HepG2 (cell line): ENCODE results near the gene SMAD7. TPM values are rescaled to one million over a fixed set of nuclear protein-coding genes. Genes with fewer than 3 reads are reported as not detected.

Experiments used
- ARNTL ChIP-seq: sonication (generic); formaldehyde crosslinking; IDR thresholded peaks from 2 replicates; pipeline ENCODE4 v1.4.0; 2020; ENCODE audit warnings: mild to moderate bottlenecking, missing genetic modification reagents
- BRF2 ChIP-seq: sonication (generic); formaldehyde crosslinking; IDR thresholded peaks from 2 replicates; pipeline ENCODE4 v1.8.1; 2022; ENCODE audit warnings: mild to moderate bottlenecking, missing genetic modification reagents
- CREM ChIP-seq, 2 experiments: sonication (generic) in 1 of 2; formaldehyde crosslinking in 1 of 2; IDR thresholded peaks; 2 replicates each; pipeline versions ENCODE4 v1.4.0 to v1.6.1; 2016 to 2020; ENCODE audit warnings: antibody characterized with exemption in 1 of 2, mild to moderate bottlenecking in 1 of 2, missing genetic modification reagents in 1 of 2
- DMAP1 ChIP-seq: IDR thresholded peaks from 2 replicates; pipeline ENCODE4 v1.6.1; 2016
- EHMT2 ChIP-seq: fragments of 200-600 bp; sonication (generic); IDR thresholded peaks from 2 replicates; pipeline ENCODE4 v1.7.0; 2017; ENCODE audit warnings: antibody characterized with exemption, low read depth, low read length, borderline replicate concordance
- ELF4 ChIP-seq: sonication (generic); formaldehyde crosslinking; IDR thresholded peaks from 2 replicates; pipeline ENCODE4 v1.5.0; 2020; ENCODE audit warnings: missing genetic modification reagents, mild to moderate bottlenecking, moderate library complexity, borderline replicate concordance
- FOXO1 ChIP-seq: sonication (generic); formaldehyde crosslinking; IDR thresholded peaks from 2 replicates; pipeline ENCODE4 v1.4.0; 2020; ENCODE audit warnings: missing genetic modification reagents
- HDAC2 ChIP-seq: sonication (generic); formaldehyde crosslinking; IDR thresholded peaks from 2 replicates; pipeline ENCODE4 v1.4.0; 2020; ENCODE audit warnings: missing genetic modification reagents
- HNF4A ChIP-seq: sonication (generic); formaldehyde crosslinking; IDR thresholded peaks from 2 replicates; pipeline ENCODE4 v1.4.0; 2020; ENCODE audit warnings: missing genetic modification reagents
- IKZF4 ChIP-seq: sonication (generic); formaldehyde crosslinking; IDR thresholded peaks from 2 replicates; pipeline ENCODE4 v1.5.1; 2020; ENCODE audit warnings: borderline replicate concordance, mild to moderate bottlenecking, low read depth, missing genetic modification reagents; ENCODE audit errors: not compliant biosample characterization
- JUN ChIP-seq: sonication (generic); formaldehyde crosslinking; IDR thresholded peaks from 2 replicates; pipeline ENCODE4 v1.4.0; 2020; ENCODE audit warnings: mild to moderate bottlenecking, missing genetic modification reagents
- KLF13 ChIP-seq: sonication (generic); formaldehyde crosslinking; IDR thresholded peaks from 2 replicates; pipeline ENCODE4 v1.4.0; 2020; ENCODE audit warnings: mild to moderate bottlenecking, missing genetic modification reagents
- MAFK ChIP-seq, 2 experiments: IDR thresholded peaks in 1 of 2; conservative IDR thresholded peaks in 1 of 2; 2 replicates each; pipeline ENCODE4 v1.6.1; 2011; ENCODE audit warnings: improper control_type of control experiment in 2 of 2, low read length in 2 of 2
- MTA3 ChIP-seq: sonication (generic); formaldehyde crosslinking; IDR thresholded peaks from 2 replicates; pipeline ENCODE4 v1.4.0; 2020; ENCODE audit warnings: missing genetic modification reagents
- NRL ChIP-seq: sonication (generic); formaldehyde crosslinking; IDR thresholded peaks from 2 replicates; pipeline ENCODE4 v1.5.0; 2020; ENCODE audit warnings: missing genetic modification reagents, mild to moderate bottlenecking, moderate library complexity, borderline replicate concordance
- PHF21A ChIP-seq: sonication (generic); formaldehyde crosslinking; IDR thresholded peaks from 2 replicates; pipeline ENCODE4 v1.5.0; 2020; ENCODE audit warnings: mild to moderate bottlenecking, missing genetic modification reagents
- STAG1 ChIP-seq: sonication (generic); formaldehyde crosslinking; IDR thresholded peaks from 2 replicates; pipeline ENCODE4 v1.4.0; 2020; ENCODE audit warnings: missing genetic modification reagents
- TOPORS ChIP-seq: sonication (generic); formaldehyde crosslinking; IDR thresholded peaks from 2 replicates; pipeline ENCODE4 v1.8.0; 2023; ENCODE audit warnings: mild to moderate bottlenecking, missing genetic modification reagents
- WIZ ChIP-seq: sonication (generic); formaldehyde crosslinking; IDR thresholded peaks from 2 replicates; pipeline ENCODE4 v1.5.1; 2020; ENCODE audit warnings: mild to moderate bottlenecking, missing genetic modification reagents
- ZBTB8A ChIP-seq: sonication (generic); formaldehyde crosslinking; IDR thresholded peaks from 2 replicates; pipeline ENCODE4 v1.4.0; 2020; ENCODE audit warnings: mild to moderate bottlenecking, low read depth, missing genetic modification reagents, borderline replicate concordance
- ZNF460 ChIP-seq: sonication (generic); formaldehyde crosslinking; IDR thresholded peaks from 2 replicates; pipeline ENCODE4 v1.5.1; 2020; ENCODE audit warnings: missing genetic modification reagents, mild to moderate bottlenecking, borderline replicate concordance
- ZNF567 ChIP-seq: sonication (generic); formaldehyde crosslinking; IDR thresholded peaks from 2 replicates; pipeline ENCODE4 v1.8.1; 2023; ENCODE audit warnings: mild to moderate bottlenecking, missing genetic modification reagents, borderline replicate concordance
- ZNF619 ChIP-seq: sonication (generic); formaldehyde crosslinking; IDR thresholded peaks from 2 replicates; pipeline ENCODE4 v1.4.0; 2020; ENCODE audit warnings: mild to moderate bottlenecking, missing genetic modification reagents
- ZNF639 ChIP-seq: conservative IDR thresholded peaks from 2 replicates; pipeline ENCODE4 v1.6.1; 2018; ENCODE audit warnings: missing genetic modification reagents
- ZNF747 ChIP-seq: sonication (generic); formaldehyde crosslinking; IDR thresholded peaks from 2 replicates; pipeline ENCODE4 v1.8.1; 2023; ENCODE audit warnings: missing genetic modification reagents, mild to moderate bottlenecking, borderline replicate concordance
- ZNF841 ChIP-seq: sonication (generic); formaldehyde crosslinking; IDR thresholded peaks from 2 replicates; pipeline ENCODE4 v1.8.1; 2023; ENCODE audit warnings: missing genetic modification reagents, borderline replicate concordance
- polyA plus RNA-seq, 8 experiments: library from polyadenylated mRNA; depleted of rRNA in 3 of 8; stranded (reverse) in 7 of 8; unstranded in 1 of 8; fragments of >200 nt; fragmentation: Illumina TruSeq in 4 of 8; extraction: Trizol in 4 of 8; gene quantifications; 2 replicates each; pipeline versions ENCODE4 v1.2.1 to v1.2.3, GENCODE V29; 2011 to 2016; ENCODE audit warnings: low read depth in 4 of 8, missing spikeins in 1 of 8, mixed read lengths in 1 of 8; ENCODE audit not compliant: insufficient read depth in 1 of 8
- total RNA-seq, 5 experiments: library from RNA; depleted of rRNA; stranded (reverse); fragments of >200 nt; fragmentation: Illumina TruSeq; extraction: Trizol; gene quantifications; 2 replicates each; pipeline ENCODE4 v1.2.3, GENCODE V29; 2016; ENCODE audit warnings: low read depth in 1 of 5
- TF ChIP-seq, protein P1 (sequence below): sonication (generic); formaldehyde crosslinking; IDR thresholded peaks from 2 replicates; pipeline ENCODE4 v1.4.0; 2020; ENCODE audit warnings: missing genetic modification reagents
- TF ChIP-seq, protein P2 (sequence below): sonication (generic); formaldehyde crosslinking; IDR thresholded peaks from 2 replicates; pipeline ENCODE4 v1.4.0; 2020; ENCODE audit warnings: missing genetic modification reagents

Gene SMAD7
- total and polyA plus RNA-seq, 2 of the 13 experiments (the other 11 are each of a cell fraction or from before 2014, with no cell fraction given) = 17.4 to 24.7 TPM

GRCh38 chr18:48926420-48926857 lies 24.3 kb downstream of the SMAD7 start (continued):
- TF ChIP-seq TOPORS (CRISPR knock-in tag) (no peak), FOXO1 (0 out of 2 replicates have a peak, but pooled peaks have one; percentile 34), ZNF747 (CRISPR knock-in tag) (no peak), ZNF460 (peak; percentile 18; the same call in 1 of the 2 replicates), MTA3 (CRISPR knock-in tag) (no peak), ZNF567 (CRISPR knock-in tag) (0 out of 2 replicates have a peak, but pooled peaks have one; percentile 47), DMAP1 (CRISPR knock-in tag) (peak; percentile 69; the same call in 1 of the 2 replicates), IKZF4 (CRISPR knock-in tag) (no peak), ZNF639 (CRISPR knock-in tag) (no peak), ZNF619 (CRISPR knock-in tag) (no peak), ELF4 (CRISPR knock-in tag) (no peak), JUN (CRISPR knock-in tag) (peak; percentile 39; the same call in 1 of the 2 replicates), HNF4A (peak; percentile 94), KLF13 (CRISPR knock-in tag) (no peak), EHMT2 (no peak), NRL (CRISPR knock-in tag) (peak; percentile 62; the same call in 1 of the 2 replicates), STAG1 (CRISPR knock-in tag) (peak; percentile 32), MAFK (conservative IDR thresholded peaks at IDR 0.05 in 1 of 2, IDR thresholded peaks at IDR 0.05 in 1 of 2; ENCODE audit: low read length in 2 of 2) (no peak), HDAC2 (peak; percentile 80), BRF2 (CRISPR knock-in tag) (no peak), ZBTB8A (CRISPR knock-in tag) (no peak), PHF21A (CRISPR knock-in tag) (peak; percentile 72; the same call in 1 of the 2 replicates), CREM (IDR thresholded peaks at IDR 0.05) (peak; percentile 63; the same call in 1 of the 2 replicates), CREM (CRISPR knock-in tag; IDR thresholded peaks at IDR 0.05) (no peak), WIZ (CRISPR knock-in tag) (no peak), ARNTL (CRISPR knock-in tag) (no peak; the same call in 1 of the 2 replicates), ZNF841 (CRISPR knock-in tag) (no peak)
- TF ChIP-seq, protein P1, sequence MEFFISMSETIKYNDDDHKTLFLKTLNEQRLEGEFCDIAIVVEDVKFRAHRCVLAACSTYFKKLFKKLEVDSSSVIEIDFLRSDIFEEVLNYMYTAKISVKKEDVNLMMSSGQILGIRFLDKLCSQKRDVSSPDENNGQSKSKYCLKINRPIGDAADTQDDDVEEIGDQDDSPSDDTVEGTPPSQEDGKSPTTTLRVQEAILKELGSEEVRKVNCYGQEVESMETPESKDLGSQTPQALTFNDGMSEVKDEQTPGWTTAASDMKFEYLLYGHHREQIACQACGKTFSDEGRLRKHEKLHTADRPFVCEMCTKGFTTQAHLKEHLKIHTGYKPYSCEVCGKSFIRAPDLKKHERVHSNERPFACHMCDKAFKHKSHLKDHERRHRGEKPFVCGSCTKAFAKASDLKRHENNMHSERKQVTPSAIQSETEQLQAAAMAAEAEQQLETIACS = no peak
- TF ChIP-seq, protein P2, sequence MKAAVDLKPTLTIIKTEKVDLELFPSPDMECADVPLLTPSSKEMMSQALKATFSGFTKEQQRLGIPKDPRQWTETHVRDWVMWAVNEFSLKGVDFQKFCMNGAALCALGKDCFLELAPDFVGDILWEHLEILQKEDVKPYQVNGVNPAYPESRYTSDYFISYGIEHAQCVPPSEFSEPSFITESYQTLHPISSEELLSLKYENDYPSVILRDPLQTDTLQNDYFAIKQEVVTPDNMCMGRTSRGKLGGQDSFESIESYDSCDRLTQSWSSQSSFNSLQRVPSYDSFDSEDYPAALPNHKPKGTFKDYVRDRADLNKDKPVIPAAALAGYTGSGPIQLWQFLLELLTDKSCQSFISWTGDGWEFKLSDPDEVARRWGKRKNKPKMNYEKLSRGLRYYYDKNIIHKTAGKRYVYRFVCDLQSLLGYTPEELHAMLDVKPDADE (CRISPR knock-in tag) = no peak
